LNCaP clone FGC (cell line): ENCODE results near the gene RBBP8NL.

Experiments used
- DNase-seq: peaks from one replicate; pipeline ENCODE4 v3.0.0-alpha.2; 2011; ENCODE audit warnings: low read depth
- H3K4me3 ChIP-seq: 2 replicates; pipeline ENCODE4 v1.5.1; 2011; ENCODE audit warnings: mild to moderate bottlenecking, low read depth, low read length, control low read depth
- TF ChIP-seq, protein P1 (sequence below): IDR thresholded peaks from 2 replicates; pipeline ENCODE4 v1.5.1; 2012; ENCODE audit warnings: mild to moderate bottlenecking; ENCODE audit not compliant: control insufficient read depth, insufficient read depth; ENCODE audit errors: extremely low read depth

Gene RBBP8NL

DNA sequence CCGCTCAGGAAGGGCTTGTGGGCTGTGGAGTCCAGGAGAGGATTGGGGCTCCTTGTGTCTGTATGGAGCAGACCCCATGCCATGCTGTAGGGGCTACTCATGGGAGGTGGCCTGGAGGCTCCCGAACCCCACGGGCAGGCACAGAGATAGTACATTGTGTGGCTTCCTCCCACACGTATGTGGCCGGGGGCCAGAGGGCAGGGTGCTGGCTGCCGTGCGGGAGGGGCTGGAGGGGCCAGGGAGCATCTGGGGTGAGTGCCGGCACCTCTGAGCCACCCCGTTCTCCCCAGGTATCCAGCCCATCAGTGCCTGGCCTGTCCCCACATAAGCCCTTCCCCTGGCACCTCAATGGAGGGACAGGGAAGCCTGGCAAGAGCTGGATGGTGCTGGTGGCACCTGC is 7.6 kb downstream of the RBBP8NL start:
- H3K4me3 ChIP-seq, result no peak overlapping the region
- TF ChIP-seq, protein P1, sequence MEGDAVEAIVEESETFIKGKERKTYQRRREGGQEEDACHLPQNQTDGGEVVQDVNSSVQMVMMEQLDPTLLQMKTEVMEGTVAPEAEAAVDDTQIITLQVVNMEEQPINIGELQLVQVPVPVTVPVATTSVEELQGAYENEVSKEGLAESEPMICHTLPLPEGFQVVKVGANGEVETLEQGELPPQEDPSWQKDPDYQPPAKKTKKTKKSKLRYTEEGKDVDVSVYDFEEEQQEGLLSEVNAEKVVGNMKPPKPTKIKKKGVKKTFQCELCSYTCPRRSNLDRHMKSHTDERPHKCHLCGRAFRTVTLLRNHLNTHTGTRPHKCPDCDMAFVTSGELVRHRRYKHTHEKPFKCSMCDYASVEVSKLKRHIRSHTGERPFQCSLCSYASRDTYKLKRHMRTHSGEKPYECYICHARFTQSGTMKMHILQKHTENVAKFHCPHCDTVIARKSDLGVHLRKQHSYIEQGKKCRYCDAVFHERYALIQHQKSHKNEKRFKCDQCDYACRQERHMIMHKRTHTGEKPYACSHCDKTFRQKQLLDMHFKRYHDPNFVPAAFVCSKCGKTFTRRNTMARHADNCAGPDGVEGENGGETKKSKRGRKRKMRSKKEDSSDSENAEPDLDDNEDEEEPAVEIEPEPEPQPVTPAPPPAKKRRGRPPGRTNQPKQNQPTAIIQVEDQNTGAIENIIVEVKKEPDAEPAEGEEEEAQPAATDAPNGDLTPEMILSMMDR, result no peak
- DNase-seq, result no peak

DNA sequence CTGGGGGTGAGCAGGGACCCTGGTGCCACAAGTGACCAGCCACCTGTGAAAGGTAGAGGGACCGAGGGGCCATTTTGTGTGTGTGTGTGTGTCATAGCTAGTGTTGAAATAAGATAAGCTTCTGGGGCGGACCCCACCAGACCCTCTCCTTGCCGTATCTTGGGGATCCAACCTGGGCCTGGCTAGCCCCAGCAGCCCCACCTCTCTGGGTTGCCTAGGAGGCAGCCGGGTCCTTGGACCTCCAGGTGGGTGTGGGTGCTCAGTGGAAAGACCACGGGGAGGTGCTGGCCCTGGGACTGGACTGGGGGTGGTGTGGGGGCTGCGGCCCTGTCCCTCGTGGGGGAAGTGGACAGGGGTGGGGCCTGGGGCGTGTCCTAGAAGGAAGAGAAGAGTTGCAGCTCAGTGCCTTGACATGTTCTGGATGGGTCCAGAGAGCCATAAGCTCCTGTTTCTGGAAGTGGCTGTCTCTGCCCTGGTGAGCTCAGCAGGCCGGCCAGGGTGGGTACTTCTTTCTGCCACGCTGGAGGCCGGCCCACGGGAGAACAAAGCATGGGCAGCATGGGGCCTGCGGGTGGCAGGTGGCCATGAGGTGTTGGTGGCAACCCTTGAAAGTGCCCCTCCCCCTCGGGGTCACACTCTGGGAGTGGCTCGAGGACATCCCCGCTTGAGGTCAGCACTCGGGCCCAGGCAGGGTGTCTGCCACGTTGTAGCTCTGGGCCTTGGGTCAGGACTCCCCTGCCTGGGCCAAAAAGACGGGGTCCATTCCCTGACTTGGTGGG is 8.4 kb downstream of the RBBP8NL start:
- TF ChIP-seq, protein P1, result no peak
- no peak overlapping the region for H3K4me3 ChIP-seq
- no peak for DNase-seq

DNA sequence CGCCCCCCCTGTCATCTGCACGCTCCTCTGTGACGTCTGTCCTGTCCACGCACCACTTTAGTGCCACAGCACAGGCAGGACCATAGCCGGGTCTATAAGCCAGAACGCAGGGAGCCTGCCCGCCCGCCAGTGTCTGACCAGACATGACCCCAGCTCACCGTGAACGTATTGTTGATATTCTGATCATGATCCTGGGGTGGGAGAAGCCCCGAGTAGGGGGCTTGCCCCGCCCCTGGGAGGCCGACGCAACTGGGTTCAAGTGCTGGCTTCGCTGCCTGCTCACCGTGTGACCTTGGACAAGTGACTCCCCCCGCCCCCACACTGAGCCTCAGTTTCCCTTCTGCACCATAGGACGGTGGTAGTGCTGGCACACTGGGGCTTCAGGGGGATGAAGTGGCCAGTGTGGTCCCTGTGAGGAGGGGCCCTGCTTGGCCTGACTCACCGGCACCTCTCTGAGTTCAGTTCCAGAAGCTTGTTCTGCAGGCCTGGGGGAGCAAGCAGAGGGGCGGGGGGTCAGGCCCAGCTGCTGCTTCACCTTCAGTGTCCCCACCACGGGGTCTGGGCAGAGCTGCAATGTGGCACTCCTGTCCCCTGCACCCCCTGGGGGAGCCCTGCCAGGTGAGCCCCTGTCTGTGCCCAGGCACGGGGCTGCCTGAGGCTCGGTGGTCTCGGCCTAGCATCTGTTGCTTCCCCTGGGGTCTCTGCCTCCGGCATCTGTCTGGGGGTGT is 9.2 kb downstream of the RBBP8NL start:
- no peak overlapping the region for H3K4me3 ChIP-seq
- TF ChIP-seq, protein P1, result no peak
- no peak for DNase-seq

DNA sequence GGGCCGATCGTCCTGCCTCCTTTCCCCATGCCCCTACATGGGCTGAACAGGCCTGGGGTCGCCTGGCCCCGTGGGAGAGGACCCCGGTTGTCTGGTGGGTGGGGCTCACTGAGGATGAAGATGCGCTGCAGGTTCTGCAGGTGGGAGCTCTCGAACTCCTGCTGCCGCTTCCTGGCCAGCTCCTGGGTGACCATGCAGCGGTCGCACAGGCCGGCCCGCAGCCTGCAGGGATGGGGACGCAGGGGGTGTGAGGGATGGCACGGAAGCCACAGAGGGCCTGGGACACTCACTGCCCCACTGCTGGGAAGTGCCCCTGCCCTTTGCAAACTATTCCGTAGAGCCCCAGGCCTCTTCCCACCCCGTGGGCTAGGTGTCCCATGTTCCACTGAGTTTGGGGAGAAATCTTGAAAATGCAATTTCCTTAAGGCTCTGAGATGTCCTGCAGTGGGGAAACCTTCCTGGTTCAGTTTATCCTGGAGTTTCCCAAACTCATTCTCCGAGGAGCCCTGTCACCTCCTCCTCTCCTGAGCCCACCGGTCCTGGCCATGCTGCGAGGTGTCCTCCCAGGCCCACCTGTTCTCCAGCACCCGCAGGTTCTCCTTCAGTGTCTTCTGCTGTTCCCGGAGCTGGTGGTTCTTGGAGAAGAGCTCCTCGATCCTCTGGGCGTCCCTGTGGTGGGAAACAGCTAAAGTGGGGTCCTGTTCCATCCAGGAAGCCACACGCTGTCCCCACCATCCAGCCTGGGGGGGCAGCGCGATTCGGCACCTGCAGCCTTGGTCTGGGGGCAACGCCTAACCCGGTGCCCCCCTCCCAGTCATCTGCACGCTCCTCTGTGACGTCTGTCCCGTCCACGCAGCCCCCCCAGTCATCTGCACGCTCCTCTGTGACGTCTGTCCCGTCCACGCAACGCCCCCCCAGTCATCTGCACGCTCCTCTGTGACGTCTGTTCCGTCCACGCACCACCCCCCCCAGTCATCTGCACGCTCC is 10.4 kb downstream of the RBBP8NL start:
- TF ChIP-seq, protein P1, result no peak
- no peak overlapping the region for H3K4me3 ChIP-seq
- DNase-seq, result no peak

DNA sequence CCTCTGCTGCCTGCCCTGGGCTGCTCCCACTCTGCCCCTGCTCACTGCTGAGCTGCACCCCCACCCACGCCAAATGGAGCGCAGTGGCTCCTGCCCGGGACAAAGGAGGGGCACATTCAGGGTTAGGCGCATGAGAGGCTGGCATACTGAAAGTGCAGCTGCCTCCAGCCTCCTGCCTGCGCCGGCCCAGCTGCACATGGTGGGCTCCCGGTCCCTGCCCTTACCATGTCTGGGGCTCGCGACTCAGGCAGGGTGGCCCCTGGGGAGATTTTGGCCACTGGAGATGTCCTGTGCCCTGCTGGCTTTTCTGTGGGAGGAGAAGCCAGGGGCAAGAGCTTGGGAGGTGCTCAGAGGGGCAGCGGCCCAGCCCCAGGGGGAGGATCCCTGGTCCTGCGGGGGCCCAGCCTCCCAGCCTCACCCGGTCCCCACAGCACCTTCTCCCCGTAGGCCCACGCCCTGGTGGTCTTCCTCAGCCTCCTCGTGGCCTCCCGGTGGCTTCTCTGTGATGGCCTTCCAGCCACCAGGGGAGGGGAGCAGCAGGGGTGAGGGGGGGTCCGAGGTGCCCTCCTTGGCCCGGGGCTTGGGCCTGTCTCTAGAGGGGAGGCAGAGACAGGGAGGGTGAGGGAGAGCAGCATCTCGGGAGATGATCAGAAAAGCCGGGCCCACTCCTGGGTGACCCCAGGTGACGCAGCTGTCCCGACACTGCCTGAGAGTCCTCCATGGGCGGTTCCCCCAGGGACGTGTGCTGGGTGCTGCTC is 11.8 kb downstream of the RBBP8NL start:
- no peak overlapping the region for H3K4me3 ChIP-seq
- TF ChIP-seq, protein P1, result no peak
- DNase-seq, result no peak

DNA sequence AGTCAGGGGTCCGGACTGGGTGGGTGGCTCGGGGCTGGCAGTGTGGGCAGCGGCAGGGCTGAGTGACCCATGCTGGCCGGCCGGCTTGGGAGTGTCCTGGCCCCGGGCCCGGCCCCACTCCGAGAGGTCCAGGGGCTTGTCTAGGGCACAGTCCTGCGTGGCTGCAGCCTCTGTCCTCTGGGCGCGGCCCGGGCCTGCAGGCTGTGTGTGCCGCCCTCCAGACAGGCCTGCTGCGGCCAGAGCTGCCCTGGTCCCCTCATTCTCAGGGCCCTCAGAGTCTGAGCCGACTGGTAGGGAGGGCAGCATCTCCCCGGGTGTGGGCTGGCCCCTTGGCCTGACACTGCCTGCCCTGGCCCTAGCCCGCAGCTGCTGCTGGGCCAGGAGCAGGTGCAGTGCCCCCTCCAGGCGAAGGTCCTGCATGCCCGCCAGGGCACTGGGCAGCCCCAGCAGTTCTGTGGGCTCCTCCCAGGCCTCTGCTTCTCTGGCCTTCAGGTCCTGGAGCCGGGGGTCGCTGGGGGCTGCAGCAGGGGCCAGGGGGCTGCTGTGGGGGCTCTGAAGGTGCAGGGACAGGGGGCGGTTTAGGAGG is 13.3 kb downstream of the RBBP8NL start:
- TF ChIP-seq, protein P1, result 0 out of 2 replicates have a peak, but pooled peaks have one; percentile 14
- DNase-seq, result no peak
- no peak overlapping the region for H3K4me3 ChIP-seq
